COLO668 (cell line): ENCODE data around the gene MPP4.
"Not testable (repeated sequence)": the region's sequence is repeated elsewhere in the genome, so short reads cannot be mapped to it uniquely, and the experiment has no call there.

ENCODE experiments used
- DNase-seq: peaks from one replicate; lab custom pipeline; 2025; ENCODE audit not compliant: unreplicated experiment; lab: John Stamatoyannopoulos, UW

MPP4 gene

GRCh38 chr2:201673546-201673945 lies 24.9 kb downstream of the MPP4 start:
- no peak for DNase-seq

- DNase-seq: not testable (repeated sequence)
Measured at GRCh38 chr2:201671205-201671604, 27.2 kb downstream of the MPP4 start.

- DNase-seq: no peak
Measured at GRCh38 chr2:201669865-201670264, 28.6 kb downstream of the MPP4 start.

- DNase-seq: no peak
Measured at GRCh38 chr2:201668402-201668910, 30.0 kb downstream of the MPP4 start.

GRCh38 chr2:201664334-201664733 lies 34.1 kb downstream of the MPP4 start:
- DNase-seq: no peak

GRCh38 chr2:201661366-201661765 lies 37.1 kb downstream of the MPP4 start:
- DNase-seq: no peak

GRCh38 chr2:201660293-201660895 lies 38.0 kb downstream of the MPP4 start:
- DNase-seq: no peak

GRCh38 chr2:201656740-201657139 lies 41.7 kb downstream of the MPP4 start:
- no peak for DNase-seq

- DNase-seq: no peak
Measured at GRCh38 chr2:201656102-201656501, 42.3 kb downstream of the MPP4 start.

GRCh38 chr2:201654616-201655384 lies 43.6 kb downstream of the MPP4 start:
- no peak for DNase-seq

- no peak for DNase-seq
Measured at GRCh38 chr2:201653221-201653620, 45.2 kb downstream of the MPP4 start.

- DNase-seq: no peak
Measured at GRCh38 chr2:201649442-201649841, 49.0 kb downstream of the MPP4 start.

GRCh38 chr2:201647431-201647830 lies 51.0 kb downstream of the MPP4 start:
- DNase-seq: no peak

- DNase-seq: no peak
Measured at GRCh38 chr2:201644001-201644400, 54.4 kb downstream of the MPP4 start.

- DNase-seq: peak; percentile 53
Measured at GRCh38 chr2:201643216-201643890, 55.1 kb downstream of the MPP4 start, which contains the start of gene TMEM237. Gene TMEM237, minus strand, starts transcription at chr2:201643503. Its CDS starts 103 bp downstream, at chr2:201643400.

- peak; percentile 88 for DNase-seq
Measured at GRCh38 chr2:201642579-201643215, 55.7 kb downstream of the MPP4 start.

- peak; percentile 85 for DNase-seq
Measured at GRCh38 chr2:201642086-201642578, 56.3 kb downstream of the MPP4 start.

- no peak for DNase-seq
Measured at GRCh38 chr2:201639205-201639604, 59.2 kb downstream of the MPP4 start.

- DNase-seq: no peak
Measured at GRCh38 chr2:201638326-201638725, 60.1 kb downstream of the MPP4 start.

- no peak for DNase-seq
Measured at GRCh38 chr2:201633661-201634249, 64.7 kb downstream of the MPP4 start.

- no peak for DNase-seq
Measured at GRCh38 chr2:201631041-201631440, 67.4 kb downstream of the MPP4 start.
